HCT116 (cell line): Measurements from ENCODE around the gene PRPF6. TPM values are rescaled to one million over a fixed set of nuclear protein-coding genes. Genes with fewer than 3 reads are reported as not detected.
A peak's percentile ranks its signal among the peaks of the same experiment; 100 is the strongest.

ENCODE experiments used
- ATAC-seq: fragments of 200-7000 bp; cut with Tn5 transposase; 2 replicates; pipeline ENCODE4 v1.9.1; 2020; ENCODE audit warnings: mild to moderate bottlenecking, moderate library complexity
- BruUV-seq: library from RNA; stranded (reverse); fragments of 400-500 nt; replicated peaks from 2 replicates; lab custom pipeline; 2021; lab: Mats Ljungman, UMichigan
- CTCF ChIA-PET: fragments of 300-600 bp; sonication (Branson Sonifier 250); formaldehyde crosslinking; loops from one replicate; lab custom pipeline; 2021; ENCODE audit warnings: antibody characterized with exemption; lab: Charles Lee
- POLR2A ChIA-PET: fragments of 300-600, 350-600 bp; sonication (Branson Sonifier 250); formaldehyde crosslinking; loops from one replicate; lab custom pipeline; 2021; ENCODE audit warnings: antibody characterized with exemption; lab: Charles Lee
- RAD21 ChIA-PET, 2 experiments: fragments of 300-600 bp; sonication (Branson Sonifier 250); formaldehyde crosslinking; loops; one replicate each; lab custom pipeline; 2023; ENCODE audit warnings: low total read pairs in 2 of 2; ENCODE audit not compliant: uncharacterized antibody in 2 of 2, unreplicated experiment in 2 of 2, low non-redundant PET in 1 of 2; lab: Charles Lee
- DNase-seq: peaks from one replicate; pipeline ENCODE4 v3.0.0-alpha.2; 2010; ENCODE audit warnings: low read depth, low spot score
- H2AFZ ChIP-seq: fragments of 200-600 bp; shearing (Covaris generic), sonication (generic); 2 replicates; pipeline ENCODE4 v1.6.1; 2017; ENCODE audit warnings: low read depth, mixed run types, mixed read lengths, antibody characterized with exemption, low read length; ENCODE audit not compliant: poor library complexity, severe bottlenecking
- H3K27ac ChIP-seq: 2 replicates; pipeline ENCODE4 v1.5.1; 2012; ENCODE audit warnings: low read depth, low read length
- H3K27me3 ChIP-seq: fragments of 200-600 bp; sonication (generic); 2 replicates; pipeline ENCODE4 v1.6.1; 2016; ENCODE audit warnings: mixed run types, low read length, mixed read lengths; ENCODE audit not compliant: insufficient read depth
- H3K36me3 ChIP-seq, 2 experiments: fragments of 200-500 bp in 1 of 2; fragments of 200-600 bp in 1 of 2; sonication (Bioruptor generic) in 1 of 2; sonication (generic) in 1 of 2; 2 replicates each; pipeline versions ENCODE4 v1.5.1 to v1.6.1; 2014 to 2016; ENCODE audit warnings: low read length in 2 of 2, inconsistent platforms in 1 of 2, mixed read lengths in 1 of 2, mixed run types in 1 of 2; ENCODE audit not compliant: insufficient read depth in 2 of 2, control insufficient read depth in 1 of 2
- H3K4me1 ChIP-seq, 2 experiments: fragments of 200-600 bp in 1 of 2; sonication (generic) in 1 of 2; 2 replicates each; pipeline versions ENCODE4 v1.5.1 to v1.6.1; 2012 to 2017; ENCODE audit warnings: low read length in 2 of 2, inconsistent platforms in 1 of 2, mild to moderate bottlenecking in 1 of 2, mixed read lengths in 1 of 2, mixed run types in 1 of 2, moderate library complexity in 1 of 2; ENCODE audit not compliant: insufficient read depth in 2 of 2, control insufficient read depth in 1 of 2
- H3K4me2 ChIP-seq: fragments of 200-600 bp; sonication (generic); 2 replicates; pipeline ENCODE4 v1.6.1; 2017; ENCODE audit warnings: mixed run types, low read length, mixed read lengths
- H3K4me3 ChIP-seq, 2 experiments: fragments of 200-600 bp in 1 of 2; sonication (generic) in 1 of 2; replicated peaks in 1 of 2; 2 replicates each; pipeline ENCODE4 v1.5.1; 2011 to 2016; ENCODE audit warnings: low read length in 2 of 2, control low read depth in 1 of 2, low read depth in 1 of 2, mild to moderate bottlenecking in 1 of 2, mixed read lengths in 1 of 2, mixed run types in 1 of 2
- H3K79me2 ChIP-seq: fragments of 200-600 bp; sonication (generic); 2 replicates; pipeline ENCODE4 v1.6.1; 2017; ENCODE audit warnings: mild to moderate bottlenecking, mixed run types, low read length, moderate library complexity, mixed read lengths; ENCODE audit not compliant: insufficient read depth
- H3K9ac ChIP-seq: fragments of 200-600 bp; sonication (generic); 2 replicates; pipeline ENCODE4 v1.6.1; 2016; ENCODE audit warnings: low read length, mixed read lengths
- H3K9me2 ChIP-seq: fragments of 200-600 bp; sonication (generic), shearing (Covaris generic); 2 replicates; pipeline ENCODE4 v1.6.1; 2017; ENCODE audit warnings: mixed run types, mild to moderate bottlenecking, moderate library complexity; ENCODE audit not compliant: insufficient read depth
- H3K9me3 ChIP-seq, 2 experiments: fragments of 200-500 bp in 1 of 2; fragments of 200-600 bp in 1 of 2; sonication (Bioruptor generic) in 1 of 2; sonication (generic) in 1 of 2; 2 replicates each; pipeline ENCODE4 v1.6.1; 2014 to 2017; ENCODE audit warnings: low read length in 2 of 2, mixed read lengths in 2 of 2, inconsistent platforms in 1 of 2, low read depth in 1 of 2, mild to moderate bottlenecking in 1 of 2, mixed run types in 1 of 2, moderate library complexity in 1 of 2; ENCODE audit not compliant: control insufficient read depth in 1 of 2, insufficient read depth in 1 of 2
- H4K20me1 ChIP-seq: fragments of 200-600 bp; sonication (generic), shearing (Covaris generic); 2 replicates; pipeline ENCODE4 v1.6.1; 2017; ENCODE audit warnings: mixed run types, mild to moderate bottlenecking, moderate library complexity; ENCODE audit not compliant: insufficient read depth
- ATF3 ChIP-seq: IDR thresholded peaks from 2 replicates; pipeline ENCODE4 v1.6.1; 2012
- CBX3 ChIP-seq: IDR thresholded peaks from 2 replicates; pipeline ENCODE4 v1.6.1; 2012; ENCODE audit warnings: low read depth
- CEBPB ChIP-seq: IDR thresholded peaks from 2 replicates; pipeline ENCODE4 v1.6.1; 2012; ENCODE audit warnings: low read depth
- EZH2phosphoT487 ChIP-seq: fragments of 200-600 bp; IDR thresholded peaks from 2 replicates; pipeline ENCODE4 v1.6.1; 2018; ENCODE audit warnings: antibody characterized with exemption, borderline replicate concordance
- FOSL1 ChIP-seq: IDR thresholded peaks from 2 replicates; pipeline ENCODE4 v1.6.1; 2012; ENCODE audit warnings: low read depth
- MAX ChIP-seq: IDR thresholded peaks from 2 replicates; pipeline ENCODE4 v1.6.1; 2012
- POLR2A ChIP-seq: IDR thresholded peaks from 2 replicates; pipeline ENCODE4 v1.7.0; 2011; ENCODE audit warnings: borderline replicate concordance; ENCODE audit not compliant: insufficient read depth, insufficient read length; ENCODE audit errors: extremely low read depth
- POLR2AphosphoS5 ChIP-seq: IDR thresholded peaks from 2 replicates; pipeline ENCODE4 v1.6.1; 2011; ENCODE audit warnings: mild to moderate bottlenecking, low read depth, low read length, moderate library complexity
- RAD21 ChIP-seq: IDR thresholded peaks from 2 replicates; pipeline ENCODE4 v1.6.1; 2012; ENCODE audit warnings: low read depth, mild to moderate bottlenecking
- REST ChIP-seq: IDR thresholded peaks from 2 replicates; pipeline ENCODE4 v1.6.1; 2012; ENCODE audit warnings: low read depth
- SIN3A ChIP-seq: IDR thresholded peaks from 2 replicates; pipeline ENCODE4 v1.6.1; 2012; ENCODE audit warnings: low read depth
- SP1 ChIP-seq: IDR thresholded peaks from 2 replicates; pipeline ENCODE4 v1.6.1; 2012; ENCODE audit warnings: low read depth
- TCF7L2 ChIP-seq: IDR thresholded peaks from 2 replicates; pipeline ENCODE4 v1.7.0; 2011; ENCODE audit warnings: borderline replicate concordance, inconsistent platforms; ENCODE audit not compliant: insufficient read depth, insufficient read length; ENCODE audit errors: extremely low read depth
- YY1 ChIP-seq: IDR thresholded peaks from 2 replicates; pipeline ENCODE4 v1.6.1; 2011; ENCODE audit warnings: low read length, low read depth, moderate library complexity, mild to moderate bottlenecking; ENCODE audit not compliant: insufficient replicate concordance; ENCODE audit errors: extremely low read depth
- ZFX ChIP-seq: fragments of 450-650 bp; IDR thresholded peaks from 2 replicates; pipeline ENCODE4 v1.6.1; 2017
- intact Hi-C: fragments of 100-400 bp; cut with micrococcal nuclease; formaldehyde crosslinking; loops from 2 replicates; pipeline ENCODE4 v1.10.0; 2022
- total RNA-seq: library from RNA; stranded (reverse); gene quantifications from one replicate; pipeline ENCODE4 v1.2.1, GENCODE V29; 2021; ENCODE audit not compliant: unreplicated experiment

The PRPF6 gene
- total RNA-seq, 1 experiment from 2014 or later = 74.9 TPM

GRCh38 chr20:63951398-63952209, 29.3 kb upstream of the PRPF6 start:
- ChIA-PET RAD21 (no interaction called here), CTCF (no interaction called here), POLR2A (no interaction called here)
- peaks cover 14 to 54% of the 10 kb centered on the region in 2 experiments; a peak in 3 of 4 replicates for H3K4me1 ChIP-seq
- intact Hi-C loops = no loop called here
- no peaks in the 10 kb centered on the region for H3K9me2 ChIP-seq
- H3K79me2 ChIP-seq = peaks cover 93% of the 10 kb centered on the region
- no peaks in the 10 kb centered on the region for H3K9me3 ChIP-seq
- TF ChIP-seq EZH2phosphoT487 (no peak), SP1 (no peak), CEBPB (no peak), MAX (no peak), ATF3 (no peak), ZFX (no peak), YY1 (no peak), TCF7L2 (no peak), SIN3A (no peak), CBX3 (no peak), RAD21 (no peak), POLR2A (no peak), FOSL1 (no peak), REST (no peak), POLR2AphosphoS5 (no peak)
- no TSS peak for BruUV-seq
- ATAC-seq (no peak), DNase-seq (no peak)
- H3K4me2 ChIP-seq = no peak overlapping the region
- no peaks in the 10 kb centered on the region; the same call in 1 of the 2 replicates for H4K20me1 ChIP-seq
- no peaks in the 10 kb centered on the region for H3K27me3 ChIP-seq
- no peak overlapping the region for H3K9ac ChIP-seq
- peak overlapping the region; percentile 7; the same call in 1 of the 2 replicates for H3K27ac ChIP-seq
- no peak overlapping the region for H3K4me3 ChIP-seq
- H3K36me3 ChIP-seq = no peaks in the 10 kb centered on the region
- no peak overlapping the region for H2AFZ ChIP-seq
